ENCODE results near the gene SLC16A2. TPM values are rescaled to one million over a fixed set of nuclear protein-coding genes. Genes with fewer than 3 reads are reported as not detected.
"Not testable (repeated sequence)": the region's sequence is repeated elsewhere in the genome, so short reads cannot be mapped to it uniquely, and the experiment has no call there.

SLC16A2 gene
- total RNA-seq, 1 experiment from 2014 or later, result 0.32 TPM

DNA sequence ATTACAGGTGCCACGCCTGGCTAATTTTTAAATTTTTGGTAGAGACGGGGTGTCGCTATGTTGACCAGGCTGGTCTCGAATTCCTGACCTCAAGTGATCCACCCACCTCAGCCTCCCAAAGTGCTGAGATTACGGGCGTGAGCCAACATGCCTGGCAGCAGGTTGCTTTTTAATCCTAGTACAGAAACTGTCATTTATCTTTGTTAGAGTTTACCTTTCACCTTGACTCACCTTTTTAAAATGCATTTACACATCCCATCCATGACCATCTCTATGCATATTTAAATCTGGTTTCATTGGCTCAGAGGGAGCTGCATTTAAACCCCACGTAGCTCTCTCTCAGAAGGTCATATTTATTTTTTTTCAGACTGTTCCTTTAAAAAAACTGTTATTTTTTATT lies 31.9 kb downstream of the SLC16A2 start:
- no TSS peak for BruUV-seq (replicated peaks)

DNA sequence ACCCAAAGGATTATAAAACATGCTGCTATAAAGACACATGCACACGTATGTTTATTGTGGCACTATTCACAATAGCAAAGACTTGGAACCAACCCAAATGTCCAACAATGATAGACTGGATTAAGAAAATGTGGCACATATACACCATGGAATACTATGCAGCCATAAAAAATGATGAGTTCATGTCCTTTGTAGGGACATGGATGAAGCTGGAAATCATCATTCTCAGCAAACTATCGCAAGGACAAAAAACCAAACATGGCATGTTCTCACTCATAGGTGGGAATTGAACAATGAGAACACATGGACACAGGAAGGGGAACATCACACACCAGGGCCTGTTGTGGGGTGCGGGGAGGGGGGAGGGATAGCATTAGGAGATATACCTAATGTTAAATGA lies 32.9 kb downstream of the SLC16A2 start:
- ATAC-seq; BruUV-seq (replicated peaks); H3K4me3 ChIP-seq (replicated peaks in 1 of 2; ENCODE audit: low read depth in 1 of 2, low read length in 2 of 2): not testable (repeated sequence)

More for the DNA sequence above, 31.9 kb downstream of the SLC16A2 start:
- ChIA-PET POLR2A (no interaction called here), CTCF (no interaction called here), RAD21 (ENCODE audit: low non-redundant PET in 1 of 2, low total read pairs in 2 of 2, uncharacterized antibody in 2 of 2, unreplicated experiment in 2 of 2) (no interaction called here)
- Histone ChIP-seq H3K36me3 (ENCODE audit: control insufficient read depth in 1 of 2, insufficient read depth in 2 of 2, low read length in 2 of 2) (no peaks in the 10 kb centered on the region), H3K79me2 (ENCODE audit: insufficient read depth, low read length) (no peaks in the 10 kb centered on the region), H3K9ac (ENCODE audit: low read length) (no peak overlapping the region), H4K20me1 (ENCODE audit: insufficient read depth) (no peaks in the 10 kb centered on the region), H3K27me3 (ENCODE audit: insufficient read depth, low read length) (no peaks in the 10 kb centered on the region), H3K9me3 (ENCODE audit: control insufficient read depth in 1 of 2, insufficient read depth in 1 of 2, low read depth in 1 of 2, low read length in 2 of 2) (no peaks in the 10 kb centered on the region), H3K4me2 (ENCODE audit: low read length) (no peak overlapping the region), H3K27ac (ENCODE audit: low read depth, low read length) (no peak overlapping the region), H3K9me2 (ENCODE audit: insufficient read depth) (no peaks in the 10 kb centered on the region), H3K4me3 (replicated peaks in 1 of 2; ENCODE audit: low read depth in 1 of 2, low read length in 2 of 2) (no peak overlapping the region), H2AFZ (ENCODE audit: low read depth, low read length, poor library complexity, severe bottlenecking) (no peak overlapping the region), H3K4me1 (ENCODE audit: control insufficient read depth in 1 of 2, insufficient read depth in 2 of 2, low read length in 2 of 2) (peaks cover 10 to 22% of the 10 kb centered on the region in 2 experiments; a peak in 3 of 4 replicates)
- ATAC-seq (no peak), DNase-seq (ENCODE audit: low read depth, low spot score) (no peak)
- intact Hi-C loops (cut with micrococcal nuclease), result no loop called here
- TF ChIP-seq EZH2phosphoT487 (IDR thresholded peaks at IDR 0.05; ENCODE audit: borderline replicate concordance) (no peak), EZH2 (IDR thresholded peaks at IDR 0.05) (no peak), TCF7L2 (IDR thresholded peaks at IDR 0.05; ENCODE audit: borderline replicate concordance, extremely low read depth, insufficient read depth, insufficient read length) (no peak), ZNF274 (IDR thresholded peaks at IDR 0.05; ENCODE audit: low read depth, low read length) (no peak), YY1 (IDR thresholded peaks at IDR 0.05; ENCODE audit: extremely low read depth, insufficient replicate concordance, low read depth, low read length) (no peak)
- TF ChIP-seq, protein P1, sequence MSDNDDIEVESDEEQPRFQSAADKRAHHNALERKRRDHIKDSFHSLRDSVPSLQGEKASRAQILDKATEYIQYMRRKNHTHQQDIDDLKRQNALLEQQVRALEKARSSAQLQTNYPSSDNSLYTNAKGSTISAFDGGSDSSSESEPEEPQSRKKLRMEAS (IDR thresholded peaks at IDR 0.05), result no peak
- TF ChIP-seq, protein P2, sequence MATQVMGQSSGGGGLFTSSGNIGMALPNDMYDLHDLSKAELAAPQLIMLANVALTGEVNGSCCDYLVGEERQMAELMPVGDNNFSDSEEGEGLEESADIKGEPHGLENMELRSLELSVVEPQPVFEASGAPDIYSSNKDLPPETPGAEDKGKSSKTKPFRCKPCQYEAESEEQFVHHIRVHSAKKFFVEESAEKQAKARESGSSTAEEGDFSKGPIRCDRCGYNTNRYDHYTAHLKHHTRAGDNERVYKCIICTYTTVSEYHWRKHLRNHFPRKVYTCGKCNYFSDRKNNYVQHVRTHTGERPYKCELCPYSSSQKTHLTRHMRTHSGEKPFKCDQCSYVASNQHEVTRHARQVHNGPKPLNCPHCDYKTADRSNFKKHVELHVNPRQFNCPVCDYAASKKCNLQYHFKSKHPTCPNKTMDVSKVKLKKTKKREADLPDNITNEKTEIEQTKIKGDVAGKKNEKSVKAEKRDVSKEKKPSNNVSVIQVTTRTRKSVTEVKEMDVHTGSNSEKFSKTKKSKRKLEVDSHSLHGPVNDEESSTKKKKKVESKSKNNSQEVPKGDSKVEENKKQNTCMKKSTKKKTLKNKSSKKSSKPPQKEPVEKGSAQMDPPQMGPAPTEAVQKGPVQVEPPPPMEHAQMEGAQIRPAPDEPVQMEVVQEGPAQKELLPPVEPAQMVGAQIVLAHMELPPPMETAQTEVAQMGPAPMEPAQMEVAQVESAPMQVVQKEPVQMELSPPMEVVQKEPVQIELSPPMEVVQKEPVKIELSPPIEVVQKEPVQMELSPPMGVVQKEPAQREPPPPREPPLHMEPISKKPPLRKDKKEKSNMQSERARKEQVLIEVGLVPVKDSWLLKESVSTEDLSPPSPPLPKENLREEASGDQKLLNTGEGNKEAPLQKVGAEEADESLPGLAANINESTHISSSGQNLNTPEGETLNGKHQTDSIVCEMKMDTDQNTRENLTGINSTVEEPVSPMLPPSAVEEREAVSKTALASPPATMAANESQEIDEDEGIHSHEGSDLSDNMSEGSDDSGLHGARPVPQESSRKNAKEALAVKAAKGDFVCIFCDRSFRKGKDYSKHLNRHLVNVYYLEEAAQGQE (IDR thresholded peaks at IDR 0.05; ENCODE audit: low read depth), result no peak

More for the DNA sequence above, 32.9 kb downstream of the SLC16A2 start:
- H3K27me3 ChIP-seq (ENCODE audit: insufficient read depth, low read length); POLR2A ChIA-PET; H3K79me2 ChIP-seq (ENCODE audit: insufficient read depth, low read length); H3K9ac ChIP-seq (ENCODE audit: low read length); H3K9me2 ChIP-seq (ENCODE audit: insufficient read depth); H2AFZ ChIP-seq (ENCODE audit: low read depth, low read length, poor library complexity, severe bottlenecking); H4K20me1 ChIP-seq (ENCODE audit: insufficient read depth); intact Hi-C loops (cut with micrococcal nuclease); CTCF ChIA-PET; RAD21 ChIA-PET (ENCODE audit: low non-redundant PET in 1 of 2, low total read pairs in 2 of 2, uncharacterized antibody in 2 of 2, unreplicated experiment in 2 of 2); DNase-seq (ENCODE audit: low read depth, low spot score); H3K4me2 ChIP-seq (ENCODE audit: low read length); H3K36me3 ChIP-seq (ENCODE audit: control insufficient read depth in 1 of 2, insufficient read depth in 2 of 2, low read length in 2 of 2); H3K27ac ChIP-seq (ENCODE audit: low read depth, low read length); H3K9me3 ChIP-seq (ENCODE audit: control insufficient read depth in 1 of 2, insufficient read depth in 1 of 2, low read depth in 1 of 2, low read length in 2 of 2): not testable (repeated sequence)
- peaks cover 12 to 27% of the 10 kb centered on the region in 2 experiments; a peak in 3 of 4 replicates for H3K4me1 ChIP-seq (ENCODE audit: control insufficient read depth in 1 of 2, insufficient read depth in 2 of 2, low read length in 2 of 2)

Measured in HCT116 (cell line).